GM12878 (cell line): Measurements from ENCODE around the gene IL1B. TPM values are rescaled to one million over a fixed set of nuclear protein-coding genes. Genes with fewer than 3 reads are reported as not detected.

Experiments used
- ATF2 ChIP-seq: IDR thresholded peaks from 2 replicates; pipeline ENCODE4 v1.6.1; 2012; ENCODE audit warnings: low read length, inconsistent platforms
- CEBPB ChIP-seq, 2 experiments: fragments of 150-350 bp in 1 of 2; IDR thresholded peaks; 2 replicates each; pipeline ENCODE4 v1.6.1; 2012 to 2014; ENCODE audit warnings: low read depth in 2 of 2, low read length in 2 of 2, borderline replicate concordance in 1 of 2, inconsistent platforms in 1 of 2
- E2F4 ChIP-seq: IDR thresholded peaks from 2 replicates; pipeline ENCODE4 v1.6.1; 2012; ENCODE audit warnings: low read depth, low read length, improper control_type of control experiment
- HDAC6 ChIP-seq: fragments of 200-600 bp; sonication (generic); IDR thresholded peaks from one replicate; pipeline ENCODE4 v1.8.0; 2017; ENCODE audit warnings: antibody characterized with exemption; ENCODE audit not compliant: unreplicated experiment
- IKZF2 ChIP-seq, 2 experiments: fragments of 450-650 bp; IDR thresholded peaks; 2 replicates each; pipeline ENCODE4 v1.6.1; 2017; ENCODE audit warnings: mild to moderate bottlenecking in 2 of 2, moderate library complexity in 2 of 2
- IRF4 ChIP-seq: IDR thresholded peaks from 2 replicates; pipeline ENCODE4 v1.6.1; 2011; ENCODE audit warnings: low read depth, low read length
- JUNB ChIP-seq: IDR thresholded peaks from 2 replicates; pipeline ENCODE4 v1.6.1; 2016; ENCODE audit warnings: antibody characterized with exemption, mild to moderate bottlenecking
- POLR2AphosphoS5 ChIP-seq: IDR thresholded peaks from 2 replicates; pipeline ENCODE4 v1.6.1; 2011; ENCODE audit warnings: mild to moderate bottlenecking, low read length, inconsistent platforms
- RB1 ChIP-seq: fragments of 450-650 bp; formaldehyde crosslinking; IDR thresholded peaks from 2 replicates; pipeline ENCODE4 v1.6.1; 2017; ENCODE audit warnings: mild to moderate bottlenecking, borderline replicate concordance
- SMC3 ChIP-seq: IDR thresholded peaks from 2 replicates; pipeline ENCODE4 v1.6.1; 2011; ENCODE audit warnings: low read length, improper control_type of control experiment, borderline replicate concordance
- SREBF1 ChIP-seq: IDR thresholded peaks from 2 replicates; pipeline ENCODE4 v1.6.1; 2012; ENCODE audit warnings: mild to moderate bottlenecking, low read length
- TAF1 ChIP-seq: IDR thresholded peaks from 2 replicates; pipeline ENCODE4 v1.6.1; 2011; ENCODE audit warnings: mild to moderate bottlenecking, low read depth, low read length, borderline replicate concordance
- YBX1 ChIP-seq: fragments of 450-650 bp; IDR thresholded peaks from 2 replicates; pipeline ENCODE4 v1.6.1; 2016; ENCODE audit warnings: antibody characterized with exemption
- ZSCAN29 ChIP-seq: fragments of 450-650 bp; IDR thresholded peaks from 2 replicates; pipeline ENCODE4 v1.6.1; 2017; ENCODE audit warnings: mild to moderate bottlenecking, moderate library complexity
- ZZZ3 ChIP-seq: IDR thresholded peaks from 2 replicates; pipeline ENCODE4 v1.6.1; 2011; ENCODE audit warnings: low read depth; ENCODE audit not compliant: control insufficient read depth, insufficient read length
- polyA plus RNA-seq, 11 experiments: library from polyadenylated mRNA; depleted of rRNA in 4 of 11; unstranded in 6 of 11; stranded (reverse) in 5 of 11; fragments of >200 nt; fragmentation: Nextera tagmentation in 4 of 11; fragmentation: Illumina TruSeq in 1 of 11; extraction: Ambion mirVana in 4 of 11; extraction: Trizol in 1 of 11; gene quantifications; 1 replicate in 1 of 11; 2 replicates in 10 of 11; pipeline versions ENCODE4 v1.2.1 to v1.2.3, GENCODE V29; 2011 to 2016; ENCODE audit warnings: inconsistent platforms in 2 of 11, missing spikeins in 2 of 11, low read depth in 1 of 11
- total RNA-seq, 4 experiments: library from RNA; depleted of rRNA in 3 of 4; stranded (reverse); fragments of >200 nt in 3 of 4; fragmentation: Illumina TruSeq in 1 of 4; extraction: Trizol in 1 of 4; gene quantifications; 2 replicates each; pipeline versions ENCODE4 v1.2.1 to v1.2.3, GENCODE V29; 2013 to 2021
- TF ChIP-seq, protein P1 (sequence below): IDR thresholded peaks from 2 replicates; pipeline ENCODE4 v1.6.1; 2012; ENCODE audit warnings: low read depth, low read length, improper control_type of control experiment
- TF ChIP-seq, protein P2 (sequence below): fragments of 450-650 bp; IDR thresholded peaks from 2 replicates; pipeline ENCODE4 v1.6.1; 2016; ENCODE audit warnings: mild to moderate bottlenecking
- TF ChIP-seq, protein P3 (sequence below): IDR thresholded peaks from 2 replicates; pipeline ENCODE4 v1.6.1; 2011; ENCODE audit warnings: borderline replicate concordance, low read depth, mild to moderate bottlenecking, moderate library complexity, low read length; ENCODE audit not compliant: insufficient read depth, poor library complexity, severe bottlenecking
- TF ChIP-seq, protein P4 (sequence below): fragments of 450-650 bp; IDR thresholded peaks from 2 replicates; pipeline ENCODE4 v1.6.1; 2018; ENCODE audit warnings: borderline replicate concordance, mild to moderate bottlenecking; ENCODE audit not compliant: partially characterized antibody
- TF ChIP-seq, protein P5 (sequence below): IDR thresholded peaks from 2 replicates; pipeline ENCODE4 v1.6.1; 2012; ENCODE audit warnings: low read depth, low read length, improper control_type of control experiment

IL1B gene
- total and polyA plus RNA-seq, 10 of the 15 experiments (the other 5 are each of a cell fraction or from before 2014, with no cell fraction given): 0.20 to 1.6 (median 0.84) TPM

GRCh38 chr2:112782234-112782799 is 54.3 kb downstream of the IL1B start (continued):
- TF ChIP-seq, protein P1, sequence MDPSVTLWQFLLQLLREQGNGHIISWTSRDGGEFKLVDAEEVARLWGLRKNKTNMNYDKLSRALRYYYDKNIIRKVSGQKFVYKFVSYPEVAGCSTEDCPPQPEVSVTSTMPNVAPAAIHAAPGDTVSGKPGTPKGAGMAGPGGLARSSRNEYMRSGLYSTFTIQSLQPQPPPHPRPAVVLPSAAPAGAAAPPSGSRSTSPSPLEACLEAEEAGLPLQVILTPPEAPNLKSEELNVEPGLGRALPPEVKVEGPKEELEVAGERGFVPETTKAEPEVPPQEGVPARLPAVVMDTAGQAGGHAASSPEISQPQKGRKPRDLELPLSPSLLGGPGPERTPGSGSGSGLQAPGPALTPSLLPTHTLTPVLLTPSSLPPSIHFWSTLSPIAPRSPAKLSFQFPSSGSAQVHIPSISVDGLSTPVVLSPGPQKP: no peak
- TF ChIP-seq, protein P2, sequence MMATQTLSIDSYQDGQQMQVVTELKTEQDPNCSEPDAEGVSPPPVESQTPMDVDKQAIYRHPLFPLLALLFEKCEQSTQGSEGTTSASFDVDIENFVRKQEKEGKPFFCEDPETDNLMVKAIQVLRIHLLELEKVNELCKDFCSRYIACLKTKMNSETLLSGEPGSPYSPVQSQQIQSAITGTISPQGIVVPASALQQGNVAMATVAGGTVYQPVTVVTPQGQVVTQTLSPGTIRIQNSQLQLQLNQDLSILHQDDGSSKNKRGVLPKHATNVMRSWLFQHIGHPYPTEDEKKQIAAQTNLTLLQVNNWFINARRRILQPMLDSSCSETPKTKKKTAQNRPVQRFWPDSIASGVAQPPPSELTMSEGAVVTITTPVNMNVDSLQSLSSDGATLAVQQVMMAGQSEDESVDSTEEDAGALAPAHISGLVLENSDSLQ: peak; percentile 58
- TF ChIP-seq HDAC6: no peak
- 0 out of 2 replicates have a peak, but pooled peaks have one; percentile 2 for TF ChIP-seq SMC3
- TF ChIP-seq, protein P3, sequence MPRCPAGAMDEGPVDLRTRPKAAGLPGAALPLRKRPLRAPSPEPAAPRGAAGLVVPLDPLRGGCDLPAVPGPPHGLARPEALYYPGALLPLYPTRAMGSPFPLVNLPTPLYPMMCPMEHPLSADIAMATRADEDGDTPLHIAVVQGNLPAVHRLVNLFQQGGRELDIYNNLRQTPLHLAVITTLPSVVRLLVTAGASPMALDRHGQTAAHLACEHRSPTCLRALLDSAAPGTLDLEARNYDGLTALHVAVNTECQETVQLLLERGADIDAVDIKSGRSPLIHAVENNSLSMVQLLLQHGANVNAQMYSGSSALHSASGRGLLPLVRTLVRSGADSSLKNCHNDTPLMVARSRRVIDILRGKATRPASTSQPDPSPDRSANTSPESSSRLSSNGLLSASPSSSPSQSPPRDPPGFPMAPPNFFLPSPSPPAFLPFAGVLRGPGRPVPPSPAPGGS: peak; percentile 13
- TF ChIP-seq RB1: 0 out of 2 replicates have a peak, but pooled peaks have one; percentile 12
- no peak for TF ChIP-seq E2F4
- TF ChIP-seq, protein P4, sequence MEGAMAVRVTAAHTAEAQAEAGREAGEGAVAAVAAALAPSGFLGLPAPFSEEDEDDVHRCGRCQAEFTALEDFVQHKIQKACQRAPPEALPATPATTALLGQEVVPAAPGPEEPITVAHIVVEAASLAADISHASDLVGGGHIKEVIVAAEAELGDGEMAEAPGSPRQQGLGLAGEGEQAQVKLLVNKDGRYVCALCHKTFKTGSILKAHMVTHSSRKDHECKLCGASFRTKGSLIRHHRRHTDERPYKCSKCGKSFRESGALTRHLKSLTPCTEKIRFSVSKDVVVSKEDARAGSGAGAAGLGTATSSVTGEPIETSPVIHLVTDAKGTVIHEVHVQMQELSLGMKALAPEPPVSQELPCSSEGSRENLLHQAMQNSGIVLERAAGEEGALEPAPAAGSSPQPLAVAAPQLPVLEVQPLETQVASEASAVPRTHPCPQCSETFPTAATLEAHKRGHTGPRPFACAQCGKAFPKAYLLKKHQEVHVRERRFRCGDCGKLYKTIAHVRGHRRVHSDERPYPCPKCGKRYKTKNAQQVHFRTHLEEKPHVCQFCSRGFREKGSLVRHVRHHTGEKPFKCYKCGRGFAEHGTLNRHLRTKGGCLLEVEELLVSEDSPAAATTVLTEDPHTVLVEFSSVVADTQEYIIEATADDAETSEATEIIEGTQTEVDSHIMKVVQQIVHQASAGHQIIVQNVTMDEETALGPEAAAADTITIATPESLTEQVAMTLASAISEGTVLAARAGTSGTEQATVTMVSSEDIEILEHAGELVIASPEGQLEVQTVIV: no peak
- no peak for TF ChIP-seq CEBPB (IDR thresholded peaks at IDR 0.05; ENCODE audit: borderline replicate concordance in 1 of 2, low read depth in 2 of 2, low read length in 2 of 2)
- no peak for TF ChIP-seq ZZZ3
- no peak for TF ChIP-seq TAF1
- no peak for TF ChIP-seq YBX1
- peak; percentile 58 for TF ChIP-seq ATF2
- no peak for TF ChIP-seq ZSCAN29
- TF ChIP-seq IKZF2 (IDR thresholded peaks at IDR 0.05): peak; percentile 71 to 75
- TF ChIP-seq, protein P5, sequence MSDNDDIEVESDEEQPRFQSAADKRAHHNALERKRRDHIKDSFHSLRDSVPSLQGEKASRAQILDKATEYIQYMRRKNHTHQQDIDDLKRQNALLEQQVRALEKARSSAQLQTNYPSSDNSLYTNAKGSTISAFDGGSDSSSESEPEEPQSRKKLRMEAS: no peak
- TF ChIP-seq POLR2AphosphoS5: no peak
- TF ChIP-seq IRF4: no peak
- TF ChIP-seq SREBF1: no peak
- peak; percentile 64 for TF ChIP-seq JUNB
